SK-N-SH (cell line): ENCODE measurements around the gene KCND1.

Source experiments
- ELF1 ChIP-seq: IDR thresholded peaks from 2 replicates; pipeline ENCODE4 v1.4.0; 2012
- EP300 ChIP-seq, 2 experiments: IDR thresholded peaks; 2 replicates each; pipeline versions ENCODE4 v1.4.0 to v1.6.1; 2012; ENCODE audit warnings: borderline replicate concordance in 1 of 2, low read depth in 1 of 2, low read length in 1 of 2
- FOXM1 ChIP-seq: IDR thresholded peaks from 2 replicates; pipeline ENCODE4 v1.4.0; 2012; ENCODE audit warnings: low read depth, mild to moderate bottlenecking
- MEF2A ChIP-seq: IDR thresholded peaks from 2 replicates; pipeline ENCODE4 v1.4.0; 2012; ENCODE audit warnings: low read depth, borderline replicate concordance
- NRF1 ChIP-seq: IDR thresholded peaks from 2 replicates; pipeline ENCODE4 v1.6.1; 2012; ENCODE audit warnings: low read depth, mild to moderate bottlenecking, low read length
- RFX5 ChIP-seq: IDR thresholded peaks from 2 replicates; pipeline ENCODE4 v1.6.1; 2012; ENCODE audit warnings: mild to moderate bottlenecking, improper control_type of control experiment, low read length
- SMC3 ChIP-seq: IDR thresholded peaks from 2 replicates; pipeline ENCODE4 v1.6.1; 2012; ENCODE audit warnings: low read depth, low read length, improper control_type of control experiment
- TCF12 ChIP-seq: IDR thresholded peaks from 2 replicates; pipeline ENCODE4 v1.4.0; 2012
- TEAD4 ChIP-seq: IDR thresholded peaks from 2 replicates; pipeline ENCODE4 v1.4.0; 2012; ENCODE audit warnings: mild to moderate bottlenecking, borderline replicate concordance; ENCODE audit not compliant: insufficient read depth
- TF ChIP-seq, protein P1 (sequence below): fragments of 200-600 bp; sonication (generic); IDR thresholded peaks from 2 replicates; pipeline ENCODE4 v1.6.1; 2017; ENCODE audit warnings: antibody characterized with exemption, mild to moderate bottlenecking, moderate library complexity
- TF ChIP-seq, protein P2 (sequence below): IDR thresholded peaks from 2 replicates; pipeline ENCODE4 v1.4.0; 2012; ENCODE audit warnings: low read depth, borderline replicate concordance
- TF ChIP-seq, protein P3 (sequence below): IDR thresholded peaks from 2 replicates; pipeline ENCODE4 v1.6.1; 2012; ENCODE audit warnings: mild to moderate bottlenecking, low read depth, low read length, moderate library complexity

DNA sequence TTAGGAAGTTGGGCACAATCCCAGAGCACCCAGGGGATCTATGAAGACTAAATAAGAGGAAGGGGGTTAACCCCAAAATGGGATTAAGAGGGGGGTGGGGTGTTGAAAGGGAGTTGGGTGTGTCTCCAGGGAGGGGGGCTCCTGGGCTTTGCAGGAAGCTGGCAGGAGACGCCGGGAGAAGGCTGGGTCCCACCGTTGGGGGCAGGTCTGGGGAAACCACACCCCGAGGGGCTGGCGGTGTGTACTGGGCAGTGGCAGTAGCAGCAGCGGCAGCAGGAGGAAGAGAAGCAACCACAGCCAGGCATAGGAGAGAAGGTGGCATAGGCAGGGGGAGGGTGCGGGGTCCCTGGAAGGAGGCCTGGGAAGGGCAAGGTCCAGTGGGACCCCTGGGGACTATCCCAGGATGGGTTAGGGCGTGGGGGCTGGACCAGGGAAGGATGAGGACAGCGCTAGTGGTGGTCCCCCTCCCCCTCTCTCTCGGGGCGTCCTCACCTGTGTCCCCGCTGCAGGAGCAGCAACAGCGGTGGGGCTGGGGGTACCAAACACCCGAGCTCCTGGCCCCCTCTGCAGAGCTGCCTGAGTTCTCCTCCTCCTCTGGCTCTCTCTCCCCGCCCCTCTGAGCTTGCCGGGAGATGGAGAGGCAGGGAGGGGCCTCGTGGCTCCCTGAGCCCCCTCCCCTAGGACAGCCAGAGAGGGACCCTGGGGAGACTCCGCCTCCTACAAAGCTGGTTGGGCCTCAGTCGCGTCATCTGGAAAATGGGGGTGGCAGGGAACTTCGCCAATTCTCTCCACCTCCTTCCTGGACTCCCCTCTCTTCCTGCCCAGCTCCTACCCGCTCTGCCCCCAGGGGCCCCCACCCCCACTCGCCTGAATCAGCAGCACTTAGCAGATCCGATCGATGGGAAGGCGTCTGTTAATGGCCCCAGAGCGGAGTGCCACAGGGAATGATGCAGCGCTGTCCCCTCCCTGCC is at the start of gene KCND1:
- no peak for TF ChIP-seq EP300 (IDR thresholded peaks at IDR 0.05; ENCODE audit: borderline replicate concordance in 1 of 2, low read depth in 1 of 2, low read length in 1 of 2)
- TF ChIP-seq, protein P1, sequence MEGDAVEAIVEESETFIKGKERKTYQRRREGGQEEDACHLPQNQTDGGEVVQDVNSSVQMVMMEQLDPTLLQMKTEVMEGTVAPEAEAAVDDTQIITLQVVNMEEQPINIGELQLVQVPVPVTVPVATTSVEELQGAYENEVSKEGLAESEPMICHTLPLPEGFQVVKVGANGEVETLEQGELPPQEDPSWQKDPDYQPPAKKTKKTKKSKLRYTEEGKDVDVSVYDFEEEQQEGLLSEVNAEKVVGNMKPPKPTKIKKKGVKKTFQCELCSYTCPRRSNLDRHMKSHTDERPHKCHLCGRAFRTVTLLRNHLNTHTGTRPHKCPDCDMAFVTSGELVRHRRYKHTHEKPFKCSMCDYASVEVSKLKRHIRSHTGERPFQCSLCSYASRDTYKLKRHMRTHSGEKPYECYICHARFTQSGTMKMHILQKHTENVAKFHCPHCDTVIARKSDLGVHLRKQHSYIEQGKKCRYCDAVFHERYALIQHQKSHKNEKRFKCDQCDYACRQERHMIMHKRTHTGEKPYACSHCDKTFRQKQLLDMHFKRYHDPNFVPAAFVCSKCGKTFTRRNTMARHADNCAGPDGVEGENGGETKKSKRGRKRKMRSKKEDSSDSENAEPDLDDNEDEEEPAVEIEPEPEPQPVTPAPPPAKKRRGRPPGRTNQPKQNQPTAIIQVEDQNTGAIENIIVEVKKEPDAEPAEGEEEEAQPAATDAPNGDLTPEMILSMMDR: no peak
- no peak for TF ChIP-seq RFX5
- TF ChIP-seq NRF1: no peak
- TF ChIP-seq MEF2A: no peak
- TF ChIP-seq FOXM1: no peak
- TF ChIP-seq ELF1: no peak
- no peak; the same call in 1 of the 2 replicates for TF ChIP-seq TCF12
- TF ChIP-seq, protein P2, sequence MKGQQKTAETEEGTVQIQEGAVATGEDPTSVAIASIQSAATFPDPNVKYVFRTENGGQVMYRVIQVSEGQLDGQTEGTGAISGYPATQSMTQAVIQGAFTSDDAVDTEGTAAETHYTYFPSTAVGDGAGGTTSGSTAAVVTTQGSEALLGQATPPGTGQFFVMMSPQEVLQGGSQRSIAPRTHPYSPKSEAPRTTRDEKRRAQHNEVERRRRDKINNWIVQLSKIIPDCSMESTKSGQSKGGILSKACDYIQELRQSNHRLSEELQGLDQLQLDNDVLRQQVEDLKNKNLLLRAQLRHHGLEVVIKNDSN: no peak
- TF ChIP-seq SMC3: no peak
- TF ChIP-seq, protein P3, sequence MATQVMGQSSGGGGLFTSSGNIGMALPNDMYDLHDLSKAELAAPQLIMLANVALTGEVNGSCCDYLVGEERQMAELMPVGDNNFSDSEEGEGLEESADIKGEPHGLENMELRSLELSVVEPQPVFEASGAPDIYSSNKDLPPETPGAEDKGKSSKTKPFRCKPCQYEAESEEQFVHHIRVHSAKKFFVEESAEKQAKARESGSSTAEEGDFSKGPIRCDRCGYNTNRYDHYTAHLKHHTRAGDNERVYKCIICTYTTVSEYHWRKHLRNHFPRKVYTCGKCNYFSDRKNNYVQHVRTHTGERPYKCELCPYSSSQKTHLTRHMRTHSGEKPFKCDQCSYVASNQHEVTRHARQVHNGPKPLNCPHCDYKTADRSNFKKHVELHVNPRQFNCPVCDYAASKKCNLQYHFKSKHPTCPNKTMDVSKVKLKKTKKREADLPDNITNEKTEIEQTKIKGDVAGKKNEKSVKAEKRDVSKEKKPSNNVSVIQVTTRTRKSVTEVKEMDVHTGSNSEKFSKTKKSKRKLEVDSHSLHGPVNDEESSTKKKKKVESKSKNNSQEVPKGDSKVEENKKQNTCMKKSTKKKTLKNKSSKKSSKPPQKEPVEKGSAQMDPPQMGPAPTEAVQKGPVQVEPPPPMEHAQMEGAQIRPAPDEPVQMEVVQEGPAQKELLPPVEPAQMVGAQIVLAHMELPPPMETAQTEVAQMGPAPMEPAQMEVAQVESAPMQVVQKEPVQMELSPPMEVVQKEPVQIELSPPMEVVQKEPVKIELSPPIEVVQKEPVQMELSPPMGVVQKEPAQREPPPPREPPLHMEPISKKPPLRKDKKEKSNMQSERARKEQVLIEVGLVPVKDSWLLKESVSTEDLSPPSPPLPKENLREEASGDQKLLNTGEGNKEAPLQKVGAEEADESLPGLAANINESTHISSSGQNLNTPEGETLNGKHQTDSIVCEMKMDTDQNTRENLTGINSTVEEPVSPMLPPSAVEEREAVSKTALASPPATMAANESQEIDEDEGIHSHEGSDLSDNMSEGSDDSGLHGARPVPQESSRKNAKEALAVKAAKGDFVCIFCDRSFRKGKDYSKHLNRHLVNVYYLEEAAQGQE: no peak
- no peak for TF ChIP-seq TEAD4
